GM12801 (cell line): Measurements from ENCODE around the gene DDX18.

Experiments
- CTCF ChIP-seq: IDR thresholded peaks from one replicate; pipeline ENCODE4 v1.5.1; 2011; ENCODE audit warnings: control low read depth; ENCODE audit not compliant: insufficient read length; ENCODE audit errors: extremely low read depth

DDX18 gene

GRCh38 chr2:117856415-117857210 lies 42.1 kb downstream of the DDX18 start:
- TF ChIP-seq CTCF: no peak

- no peak for TF ChIP-seq CTCF
Observed at GRCh38 chr2:117858336-117858735, 43.8 kb downstream of the DDX18 start.

- TF ChIP-seq CTCF: no peak
Observed at GRCh38 chr2:117858892-117859531, 44.5 kb downstream of the DDX18 start.

- TF ChIP-seq CTCF: no peak
Observed at GRCh38 chr2:117859532-117859911, 45.0 kb downstream of the DDX18 start.

GRCh38 chr2:117859924-117860647 lies 45.6 kb downstream of the DDX18 start:
- TF ChIP-seq CTCF: no peak

- no peak for TF ChIP-seq CTCF
Observed at GRCh38 chr2:117862459-117862858, 48.0 kb downstream of the DDX18 start.

GRCh38 chr2:117875786-117876185 lies 61.3 kb downstream of the DDX18 start:
- no peak for TF ChIP-seq CTCF
